GM21529 (cell line): ENCODE data around the gene SAMHD1.
"Not testable (repeated sequence)": the region's sequence is repeated elsewhere in the genome, so short reads cannot be mapped to it uniquely, and the experiment has no call there.

Source experiments
- ATAC-seq: cut with Tn5 transposase; IDR thresholded peaks from one replicate; pipeline ENCODE4 v1.9.1; 2021; ENCODE audit not compliant: unreplicated experiment

The SAMHD1 gene

DNA sequence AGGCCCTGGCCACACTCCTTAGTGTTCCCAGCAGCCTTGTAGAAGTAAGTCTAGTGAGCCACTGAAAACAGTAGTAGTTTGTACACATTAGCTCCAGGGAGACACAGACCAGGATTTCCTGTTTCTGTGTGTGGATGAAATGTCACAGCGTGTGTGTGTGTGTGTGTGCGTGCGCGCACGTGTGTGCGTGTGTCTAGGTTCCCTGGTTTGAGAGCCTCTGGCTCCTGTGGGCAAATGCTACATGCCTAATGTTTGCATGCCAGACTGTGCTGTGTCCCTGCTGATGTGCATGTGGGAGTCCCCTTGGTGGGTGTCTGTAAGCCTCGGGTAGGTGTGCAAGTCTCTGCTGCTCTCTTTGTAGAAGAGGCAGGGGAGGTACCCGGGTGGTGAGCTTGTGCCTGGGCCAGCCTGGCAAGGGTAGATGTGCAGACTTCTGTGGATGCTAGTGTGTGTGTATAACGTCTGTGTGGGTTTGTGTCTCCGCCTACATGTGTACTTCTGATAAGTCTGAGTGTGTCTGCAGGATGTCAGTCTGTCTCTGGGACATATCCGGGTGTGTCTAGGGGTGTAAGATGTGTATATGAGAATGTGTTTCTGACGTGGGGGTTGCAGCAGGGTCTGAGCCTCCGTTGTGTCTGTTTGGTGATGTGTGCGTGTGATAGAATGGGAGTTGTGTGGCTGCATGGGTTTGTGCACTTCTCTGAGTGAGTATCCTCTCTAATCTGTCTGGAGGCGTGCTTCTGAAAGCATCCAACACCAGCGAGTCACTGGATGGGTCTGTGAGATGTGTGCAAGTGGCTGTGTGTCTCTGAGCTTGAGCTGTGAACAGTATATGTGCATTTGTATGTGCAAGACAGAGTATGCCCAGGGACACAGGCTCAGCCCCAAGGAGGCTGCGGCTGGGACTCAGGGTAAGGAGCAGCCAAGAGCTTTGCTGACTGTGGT is 94.5 kb downstream of the SAMHD1 start:
- no peak for ATAC-seq

DNA sequence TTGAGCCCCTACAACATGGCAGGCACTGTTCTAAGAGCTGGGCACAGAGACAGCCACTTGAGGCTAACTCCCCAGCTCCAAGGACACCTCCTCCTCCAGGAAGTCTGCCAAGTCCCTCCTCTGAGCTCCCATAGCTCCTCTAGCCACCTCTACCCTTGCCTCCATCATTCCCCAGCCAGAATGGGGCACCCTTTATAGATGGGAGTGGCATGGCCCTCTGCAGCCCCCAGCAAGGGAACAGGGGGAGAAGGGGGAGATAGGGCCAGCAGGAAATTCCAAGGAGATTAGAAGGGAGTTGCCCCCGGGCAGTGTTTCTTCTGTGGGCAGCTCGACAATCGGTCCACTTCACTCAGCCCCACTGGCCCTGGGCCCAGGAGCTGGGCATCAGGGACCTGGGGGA is 95.3 kb downstream of the SAMHD1 start:
- no peak for ATAC-seq

DNA sequence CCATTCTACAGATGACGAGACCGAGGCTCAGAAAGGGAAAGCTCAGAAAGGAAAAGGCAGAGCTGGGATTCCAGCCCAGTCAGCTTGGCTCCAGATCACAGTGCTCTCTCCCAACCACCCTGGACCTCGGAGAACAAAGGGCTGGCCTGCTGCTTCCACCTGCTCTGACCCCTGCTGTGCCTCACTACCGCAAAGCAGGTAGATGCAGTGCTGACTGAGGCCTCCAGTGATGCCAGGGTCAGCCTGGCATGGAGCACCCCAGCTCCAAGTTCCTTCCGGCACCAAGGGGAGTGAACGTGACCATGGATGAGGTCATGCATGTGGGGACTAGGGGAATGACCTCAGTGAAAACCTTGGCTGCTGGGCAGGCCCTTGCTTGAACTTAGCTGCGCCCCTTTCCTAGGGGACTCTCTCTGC is 96.3 kb downstream of the SAMHD1 start:
- no peak for ATAC-seq

DNA sequence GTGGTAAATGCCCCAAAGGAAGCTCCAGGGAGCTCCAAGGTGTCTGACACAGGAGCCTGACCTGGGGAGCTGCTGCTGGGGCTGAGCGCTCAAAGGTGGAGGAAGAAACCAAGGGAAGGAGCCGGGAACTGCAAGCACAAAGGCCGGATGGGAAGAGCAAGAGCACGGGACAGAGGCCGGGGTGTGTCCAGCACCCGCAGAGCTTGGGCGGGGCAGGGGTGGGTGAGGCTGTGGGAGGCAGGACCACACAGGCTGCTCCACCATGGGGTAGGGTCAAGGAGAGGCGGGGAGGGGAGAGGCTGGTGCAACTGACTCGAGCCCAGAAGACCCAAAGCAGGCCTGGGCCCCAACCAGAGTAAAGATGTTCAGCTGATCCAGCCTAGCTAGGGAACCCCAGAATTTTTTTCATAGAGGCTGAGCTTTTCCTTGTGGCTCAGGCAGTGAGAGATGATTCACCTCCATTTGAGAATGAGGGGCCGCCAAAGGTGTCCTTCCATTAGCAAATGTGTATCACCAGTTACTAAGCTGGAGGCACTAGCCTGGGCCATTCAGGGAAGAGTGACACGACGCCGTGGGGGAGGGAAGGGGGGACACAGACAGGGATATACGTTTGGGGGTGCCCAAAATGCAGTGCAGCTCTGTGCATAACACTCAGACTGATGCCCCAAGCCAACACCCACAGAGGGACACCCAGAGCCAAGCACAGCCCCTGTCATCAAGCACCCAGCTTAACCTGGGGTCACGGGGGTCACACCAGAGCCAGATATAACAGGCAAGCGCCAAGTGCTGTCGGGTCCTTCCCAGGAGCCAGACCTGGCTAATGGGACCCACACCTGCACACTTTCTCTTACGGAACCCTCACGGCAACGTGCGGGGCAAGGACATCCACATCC is 96.9 kb downstream of the SAMHD1 start:
- ATAC-seq = no peak

DNA sequence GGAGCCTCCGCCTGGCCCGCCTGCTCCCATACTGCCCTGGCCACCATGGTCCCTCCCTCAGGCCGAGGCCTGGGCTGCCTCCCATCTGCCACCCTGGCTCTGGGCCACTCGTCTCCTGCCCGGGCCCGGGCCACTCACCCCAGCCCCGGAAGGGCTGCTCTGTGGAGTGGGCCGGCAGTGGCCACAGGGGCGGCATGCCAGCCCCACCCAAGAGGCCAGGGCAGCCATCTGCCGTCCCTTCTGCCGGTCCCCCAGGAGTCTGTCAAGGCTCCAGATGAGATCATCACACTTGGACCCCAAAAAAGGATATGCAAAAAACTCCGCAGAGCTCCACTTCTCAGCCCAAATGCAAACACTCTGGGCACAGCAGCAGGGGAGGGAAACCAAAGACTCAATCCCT is 99.3 kb downstream of the SAMHD1 start:
- no peak for ATAC-seq

DNA sequence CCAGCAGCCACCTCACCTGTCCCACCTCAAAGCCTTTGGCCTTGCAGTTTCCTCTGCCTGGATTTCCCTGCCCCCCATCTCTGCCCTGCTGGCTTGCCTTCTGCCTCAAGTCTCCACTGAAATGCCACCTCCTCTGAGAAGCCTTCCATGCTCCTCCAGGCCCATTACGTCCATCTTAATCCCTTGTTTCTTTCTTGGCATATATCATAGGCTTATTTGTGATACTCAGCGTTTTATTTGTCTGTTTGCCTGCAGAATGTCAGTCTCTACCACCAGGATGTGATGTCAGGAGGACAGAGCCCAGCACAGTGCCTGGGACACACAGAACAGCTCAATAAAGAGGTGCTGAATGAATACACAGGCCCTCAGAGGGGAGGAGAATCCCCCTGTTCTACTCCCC is 100.0 kb downstream of the SAMHD1 start:
- no peak for ATAC-seq

DNA sequence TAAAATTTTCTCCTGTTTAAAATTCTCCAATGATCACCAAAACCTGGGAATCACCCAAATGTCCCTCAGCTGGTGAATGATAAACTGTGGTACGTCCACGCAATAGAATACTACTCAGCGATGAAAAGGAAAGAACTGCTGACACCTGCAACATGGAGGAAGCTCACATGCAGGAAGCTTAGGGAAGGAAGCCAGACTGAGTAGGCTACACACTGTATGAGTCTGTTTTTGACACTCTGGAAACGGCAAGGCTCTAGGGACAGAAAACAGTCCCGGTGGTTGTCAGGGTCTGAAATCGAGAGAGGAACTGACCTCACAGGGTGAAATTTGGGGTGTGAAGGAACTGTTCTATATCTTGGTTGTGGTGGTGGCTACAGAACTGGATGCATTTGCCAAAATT is 100.7 kb downstream of the SAMHD1 start:
- ATAC-seq = no peak

DNA sequence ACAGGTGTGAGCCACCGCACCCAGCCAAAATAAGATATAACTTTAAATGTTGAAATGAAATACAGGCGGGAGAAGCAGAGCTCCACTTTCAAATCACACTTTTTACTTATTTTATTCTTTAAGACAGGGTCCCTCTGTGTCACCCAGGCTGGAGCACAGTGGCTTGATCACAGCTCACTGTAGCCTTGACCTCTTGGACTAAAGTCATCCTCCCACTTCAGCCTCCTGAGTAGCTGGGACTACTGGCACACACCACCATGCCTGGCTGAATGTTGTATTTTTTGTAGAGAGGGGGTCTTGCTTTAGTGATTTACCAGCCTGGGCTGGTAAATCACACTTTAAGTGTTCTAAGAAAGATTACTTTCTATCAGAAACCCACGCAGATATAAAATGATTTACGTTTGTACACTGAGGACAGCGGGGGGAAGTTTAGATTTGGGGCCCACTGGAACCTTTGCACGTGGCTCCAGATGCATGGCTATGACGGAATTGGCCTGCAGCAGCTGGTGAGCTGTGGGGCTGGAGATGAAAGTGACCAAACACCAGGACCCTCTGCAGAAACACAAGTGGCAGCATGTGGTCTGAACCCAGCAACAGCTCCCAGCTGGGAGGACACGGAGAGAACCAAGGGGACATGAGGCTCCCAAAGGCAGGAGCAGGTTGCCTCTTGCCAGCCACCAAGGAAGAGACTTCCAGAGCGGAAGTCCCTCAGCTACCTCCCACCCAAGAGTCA is 102.0 kb downstream of the SAMHD1 start:
- ATAC-seq = no peak

DNA sequence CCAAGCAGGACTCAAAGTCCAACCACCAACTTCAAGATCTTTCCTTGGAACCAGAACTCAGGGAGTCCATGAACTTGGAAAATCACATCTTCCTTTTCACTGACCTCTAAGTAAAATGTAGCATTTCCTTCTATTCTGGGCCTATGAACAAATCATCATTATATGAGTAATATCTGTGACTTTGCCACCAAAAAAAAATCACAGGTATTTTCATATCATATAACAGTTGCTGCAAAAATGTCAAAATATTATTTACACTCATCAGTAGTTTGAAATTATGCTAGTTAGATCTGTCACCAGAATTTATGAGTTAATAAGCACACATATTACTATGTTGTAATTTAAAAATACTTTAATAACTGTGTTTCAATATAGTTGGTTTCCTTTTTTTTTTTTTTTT is 102.8 kb downstream of the SAMHD1 start:
- no peak for ATAC-seq

DNA sequence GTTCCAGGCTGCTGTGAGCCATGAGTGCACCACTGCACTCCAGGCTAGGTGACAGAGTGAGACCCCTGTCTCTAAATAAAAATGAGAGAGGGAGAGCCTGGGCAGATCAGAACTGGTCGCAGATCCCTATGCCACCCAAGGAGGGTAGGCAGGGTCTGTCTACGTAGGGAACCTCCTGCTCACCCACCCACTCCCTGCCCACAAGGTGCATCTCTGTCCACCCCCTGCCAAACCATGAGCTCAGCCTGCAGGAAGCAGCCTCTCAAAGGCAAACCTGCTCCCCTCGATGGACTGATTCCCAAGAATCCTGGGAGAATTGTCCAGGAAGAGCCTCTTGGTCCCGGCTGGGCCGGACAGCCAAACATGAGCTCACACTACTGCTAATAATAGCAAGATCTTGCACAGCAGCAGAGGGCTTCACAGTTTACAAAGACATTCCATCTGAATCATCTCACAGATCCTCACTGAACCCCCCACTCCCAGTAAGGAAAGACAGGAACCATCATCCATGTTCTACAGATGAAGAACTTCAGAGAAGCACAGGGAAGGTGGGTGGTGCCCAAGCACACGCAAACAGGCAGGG is 103.3 kb downstream of the SAMHD1 start:
- ATAC-seq = no peak

DNA sequence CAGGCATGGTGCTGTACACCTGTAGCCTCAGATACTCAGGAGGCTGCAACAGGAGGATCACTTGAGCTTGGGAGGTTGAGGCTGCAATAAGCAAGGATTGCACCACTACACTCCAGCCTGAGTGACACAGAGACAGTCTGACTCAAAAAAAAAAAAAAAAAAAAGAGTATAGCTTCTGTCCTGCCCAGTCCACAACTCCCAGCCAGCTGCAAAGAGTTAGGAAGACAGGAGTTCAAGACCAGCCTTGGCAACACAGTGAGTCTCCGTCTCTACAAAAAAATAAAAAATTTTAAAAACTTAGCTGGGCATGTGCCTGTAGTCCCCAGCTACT is 103.8 kb downstream of the SAMHD1 start:
- ATAC-seq = no peak

DNA sequence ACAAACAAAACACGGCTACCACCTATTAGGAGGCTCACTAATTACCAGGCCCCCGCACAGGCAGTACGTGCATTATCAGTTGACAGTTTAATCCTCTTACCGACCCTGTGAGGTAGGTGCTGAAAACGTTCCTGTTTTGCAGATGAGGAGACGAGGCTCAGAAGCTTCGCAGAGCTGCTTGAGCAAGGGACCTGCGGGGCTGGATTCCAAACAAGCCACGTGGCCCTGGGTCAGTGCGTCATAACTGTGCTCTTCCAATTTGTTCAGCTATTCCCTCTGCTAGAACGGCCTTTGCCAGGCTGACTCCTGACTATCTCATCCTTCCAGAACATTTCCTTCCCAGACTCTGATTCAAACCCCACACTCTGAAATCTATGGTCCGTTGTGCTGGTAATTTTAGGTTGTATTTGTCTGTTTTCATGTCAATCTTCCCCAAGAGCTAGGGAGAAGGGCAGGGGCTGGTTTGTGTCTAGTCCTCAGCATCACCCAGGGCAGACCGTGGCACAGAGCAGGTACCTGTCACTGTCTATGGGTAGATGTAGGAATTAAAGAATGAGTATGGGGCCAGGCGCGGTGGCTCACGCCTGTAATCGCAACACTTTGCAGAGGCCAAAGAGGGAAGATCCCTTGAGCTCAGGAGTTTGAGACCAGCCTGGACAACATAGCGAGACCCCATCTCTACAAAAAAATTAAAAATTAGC is 104.3 kb downstream of the SAMHD1 start:
- ATAC-seq = no peak

DNA sequence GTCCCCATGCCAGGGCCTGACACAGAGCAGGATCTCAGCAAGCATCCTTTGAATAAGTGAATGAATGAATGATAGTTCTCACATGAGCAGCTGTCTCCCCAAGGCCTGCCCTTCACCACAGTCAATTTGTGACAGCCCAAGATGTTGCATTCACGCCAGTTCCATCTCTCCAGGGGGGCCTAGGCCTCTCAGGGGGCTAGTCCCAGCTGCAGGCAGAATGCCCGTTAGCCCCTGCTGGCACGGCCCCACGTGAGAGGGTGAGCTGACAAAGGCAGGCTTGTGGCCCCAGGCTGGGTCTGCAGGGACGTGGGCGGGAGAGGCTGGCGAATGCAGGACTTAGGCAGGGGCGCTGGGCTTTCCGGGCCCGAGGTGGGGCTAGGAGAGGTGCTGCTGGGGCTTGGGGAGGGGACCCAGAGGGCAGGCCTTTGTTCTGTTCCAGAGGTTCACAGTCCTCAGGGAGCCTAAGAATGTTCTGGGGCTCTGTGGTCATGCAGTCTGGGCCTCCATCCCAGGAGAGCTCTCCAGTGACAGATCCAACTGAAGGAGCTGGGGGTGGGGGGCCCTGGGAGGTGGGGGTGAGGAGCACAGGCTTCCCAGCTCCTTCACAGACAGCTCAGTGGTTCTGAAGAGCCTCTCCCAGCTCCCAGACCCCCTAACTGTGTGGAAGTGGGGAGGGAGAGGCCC is 106.1 kb downstream of the SAMHD1 start:
- ATAC-seq = peak; percentile 0

DNA sequence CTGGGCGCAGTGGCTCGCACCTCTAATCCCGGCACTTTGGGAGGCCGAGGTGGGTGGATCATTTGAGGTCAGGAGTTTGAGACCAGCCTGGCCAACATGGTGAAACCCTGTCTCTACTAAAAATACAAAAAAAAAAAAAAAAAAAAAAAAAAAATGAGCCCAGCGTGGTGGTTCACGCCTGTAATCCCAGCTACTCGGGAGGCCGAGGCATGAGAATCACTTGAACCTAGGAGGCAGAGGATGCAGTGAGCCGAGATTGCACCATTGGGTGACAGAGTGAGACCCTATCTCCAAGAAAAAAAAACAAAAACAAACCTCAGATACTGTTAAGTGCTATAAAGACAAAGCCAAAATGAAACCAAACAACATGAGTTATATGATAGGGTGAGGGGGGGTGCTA is 110.5 kb downstream of the SAMHD1 start:
- not testable (repeated sequence) for ATAC-seq
